Measurements from ENCODE around the gene TYW1. TPM values are rescaled to one million over a fixed set of nuclear protein-coding genes. Genes with fewer than 3 reads are reported as not detected.
"Not testable (repeated sequence)": the region's sequence is repeated elsewhere in the genome, so short reads cannot be mapped to it uniquely, and the experiment has no call there.

Gene TYW1
- total RNA-seq, 1 donor from 2014 or later = 24.9 TPM

DNA sequence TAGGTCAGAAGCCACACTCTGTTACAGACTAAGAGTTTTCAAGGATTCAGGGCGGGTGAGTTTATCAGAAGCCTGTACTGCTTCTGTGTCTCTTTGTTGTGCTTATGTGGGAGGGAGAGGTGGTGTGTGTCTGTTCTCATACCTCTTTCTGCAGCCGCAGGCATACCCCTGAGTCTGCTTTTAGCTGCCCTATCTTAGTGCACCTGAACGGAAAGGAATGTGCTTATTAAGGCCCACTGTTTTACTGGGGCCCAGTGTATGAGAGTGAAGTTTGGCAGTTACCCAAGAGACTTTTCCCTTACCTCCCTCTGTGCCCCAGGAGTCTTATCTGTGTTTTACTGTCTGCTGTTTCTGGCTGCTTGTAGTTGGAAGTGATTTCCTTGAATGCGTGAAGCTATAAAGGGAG, 104.3 kb downstream of the TYW1 start:
- no peaks in the 10 kb centered on the region for H3K27me3 Mint-ChIP-seq
- DNase-seq (ENCODE audit: low spot score, unreplicated experiment) = no peak
- no peaks in the 10 kb centered on the region for H3K9me3 Mint-ChIP-seq (ENCODE audit: low read depth)
- peak overlapping the region; percentile 73 for H3K27ac Mint-ChIP-seq
- H3K36me3 Mint-ChIP-seq (ENCODE audit: insufficient read depth) = peaks cover 15% of the 10 kb centered on the region
- no peaks in the 10 kb centered on the region for H3K4me1 Mint-ChIP-seq (ENCODE audit: low read depth)
- TF ChIP-seq, protein P1, sequence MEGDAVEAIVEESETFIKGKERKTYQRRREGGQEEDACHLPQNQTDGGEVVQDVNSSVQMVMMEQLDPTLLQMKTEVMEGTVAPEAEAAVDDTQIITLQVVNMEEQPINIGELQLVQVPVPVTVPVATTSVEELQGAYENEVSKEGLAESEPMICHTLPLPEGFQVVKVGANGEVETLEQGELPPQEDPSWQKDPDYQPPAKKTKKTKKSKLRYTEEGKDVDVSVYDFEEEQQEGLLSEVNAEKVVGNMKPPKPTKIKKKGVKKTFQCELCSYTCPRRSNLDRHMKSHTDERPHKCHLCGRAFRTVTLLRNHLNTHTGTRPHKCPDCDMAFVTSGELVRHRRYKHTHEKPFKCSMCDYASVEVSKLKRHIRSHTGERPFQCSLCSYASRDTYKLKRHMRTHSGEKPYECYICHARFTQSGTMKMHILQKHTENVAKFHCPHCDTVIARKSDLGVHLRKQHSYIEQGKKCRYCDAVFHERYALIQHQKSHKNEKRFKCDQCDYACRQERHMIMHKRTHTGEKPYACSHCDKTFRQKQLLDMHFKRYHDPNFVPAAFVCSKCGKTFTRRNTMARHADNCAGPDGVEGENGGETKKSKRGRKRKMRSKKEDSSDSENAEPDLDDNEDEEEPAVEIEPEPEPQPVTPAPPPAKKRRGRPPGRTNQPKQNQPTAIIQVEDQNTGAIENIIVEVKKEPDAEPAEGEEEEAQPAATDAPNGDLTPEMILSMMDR (IDR thresholded peaks at IDR 0.05; ENCODE audit: unreplicated experiment) = no peak
- no peak overlapping the region for H3K4me3 Mint-ChIP-seq (ENCODE audit: low read depth)

DNA sequence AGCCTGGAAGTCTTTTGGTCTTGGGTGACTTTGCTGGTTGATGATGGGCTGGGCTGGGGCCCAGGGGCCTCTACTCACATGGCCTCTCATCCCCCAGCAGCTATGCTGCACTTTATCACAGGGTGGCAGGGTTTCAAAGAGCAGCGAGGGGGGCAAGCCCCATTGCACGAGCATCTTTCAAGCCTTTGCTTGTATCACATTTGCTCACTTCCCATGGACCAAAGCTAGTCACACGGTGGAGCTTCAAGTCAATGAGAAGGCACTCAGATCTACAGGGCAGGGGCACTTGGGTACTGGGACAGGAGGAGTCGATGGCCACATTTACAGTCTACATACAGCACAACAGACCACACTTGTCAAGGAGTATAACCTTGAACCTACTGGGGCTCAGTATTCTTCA, 108.3 kb downstream of the TYW1 start:
- H3K27ac Mint-ChIP-seq; H3K9me3 Mint-ChIP-seq (ENCODE audit: low read depth); H3K4me1 Mint-ChIP-seq (ENCODE audit: low read depth); H3K27me3 Mint-ChIP-seq; H3K4me3 Mint-ChIP-seq (ENCODE audit: low read depth); DNase-seq (ENCODE audit: low spot score, unreplicated experiment): not testable (repeated sequence)
- peaks cover 12% of the 10 kb centered on the region for H3K36me3 Mint-ChIP-seq (ENCODE audit: insufficient read depth)

DNA sequence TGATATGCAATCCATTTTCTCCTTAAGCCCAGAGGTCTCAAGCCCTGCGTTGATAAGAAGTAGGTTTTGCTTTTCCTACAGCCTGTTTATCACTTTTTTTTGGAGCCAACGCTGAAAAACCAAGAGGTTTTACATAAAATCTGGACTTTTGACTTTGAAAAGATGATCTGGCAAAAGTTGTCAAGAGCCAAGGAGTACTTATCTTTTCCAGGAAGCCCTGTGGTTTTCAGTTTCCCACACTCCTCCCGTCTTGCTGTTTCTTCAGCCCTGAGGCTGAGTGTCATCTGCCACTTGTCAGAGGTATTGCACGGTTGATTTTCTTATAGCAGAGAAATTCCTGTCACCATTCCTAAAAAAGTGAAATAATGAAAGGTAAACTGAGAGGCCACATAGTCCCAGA, 108.7 kb downstream of the TYW1 start:
- no peaks in the 10 kb centered on the region for H3K27me3 Mint-ChIP-seq
- peaks cover 3% of the 10 kb centered on the region for H3K4me1 Mint-ChIP-seq (ENCODE audit: low read depth)
- no peak overlapping the region for H3K4me3 Mint-ChIP-seq (ENCODE audit: low read depth)
- peaks cover 12% of the 10 kb centered on the region for H3K36me3 Mint-ChIP-seq (ENCODE audit: insufficient read depth)
- no peak for DNase-seq (ENCODE audit: low spot score, unreplicated experiment)
- H3K9me3 Mint-ChIP-seq (ENCODE audit: low read depth) = peaks cover 1% of the 10 kb centered on the region
- TF ChIP-seq, protein P1 (IDR thresholded peaks at IDR 0.05; ENCODE audit: unreplicated experiment) = no peak
- H3K27ac Mint-ChIP-seq = no peak overlapping the region

DNA sequence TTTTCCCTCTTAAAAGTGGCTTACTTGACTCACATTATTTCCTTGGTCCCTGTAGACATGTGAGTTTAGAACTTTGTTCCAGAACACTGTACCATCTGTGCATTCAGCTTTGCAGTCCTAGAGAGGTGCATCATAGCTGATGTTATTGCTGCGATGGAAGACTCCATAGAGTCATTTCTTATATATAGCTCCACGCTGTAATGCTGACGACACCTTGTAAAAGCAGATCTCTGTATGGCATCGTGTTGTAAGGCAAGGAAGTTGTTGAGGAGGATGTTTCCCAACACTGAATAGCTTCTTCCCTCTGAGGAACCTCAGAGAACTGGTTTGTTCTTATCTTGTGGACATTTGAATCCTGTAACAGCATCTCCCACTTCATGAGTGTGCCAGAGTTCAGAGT, 109.6 kb downstream of the TYW1 start:
- not testable (repeated sequence) for H3K36me3 Mint-ChIP-seq (ENCODE audit: insufficient read depth); H3K27ac Mint-ChIP-seq; H3K4me1 Mint-ChIP-seq (ENCODE audit: low read depth); H3K9me3 Mint-ChIP-seq (ENCODE audit: low read depth); DNase-seq (ENCODE audit: low spot score, unreplicated experiment); H3K4me3 Mint-ChIP-seq (ENCODE audit: low read depth); H3K27me3 Mint-ChIP-seq

DNA sequence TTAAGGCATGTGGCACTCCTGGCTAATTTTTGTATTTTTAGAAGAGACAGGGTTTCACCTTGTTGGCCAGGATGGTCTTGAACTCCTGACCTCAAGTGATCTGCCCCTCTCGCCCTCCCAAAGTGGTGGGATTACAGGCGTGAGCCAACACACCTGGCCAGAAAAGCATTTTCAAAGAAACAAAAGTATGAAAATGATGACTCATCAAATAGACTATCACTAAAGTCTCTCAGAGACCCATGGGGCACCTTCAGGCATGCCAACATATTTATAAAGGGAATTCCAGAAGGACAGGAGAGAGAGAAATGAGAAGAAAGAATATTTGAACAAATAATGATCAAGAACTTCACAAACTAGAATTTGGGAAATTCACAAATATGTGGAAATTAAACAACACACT, 114.7 kb downstream of the TYW1 start:
- not testable (repeated sequence) for H3K27me3 Mint-ChIP-seq; H3K4me3 Mint-ChIP-seq (ENCODE audit: low read depth); H3K9me3 Mint-ChIP-seq (ENCODE audit: low read depth); H3K4me1 Mint-ChIP-seq (ENCODE audit: low read depth); DNase-seq (ENCODE audit: low spot score, unreplicated experiment); H3K36me3 Mint-ChIP-seq (ENCODE audit: insufficient read depth); H3K27ac Mint-ChIP-seq

DNA sequence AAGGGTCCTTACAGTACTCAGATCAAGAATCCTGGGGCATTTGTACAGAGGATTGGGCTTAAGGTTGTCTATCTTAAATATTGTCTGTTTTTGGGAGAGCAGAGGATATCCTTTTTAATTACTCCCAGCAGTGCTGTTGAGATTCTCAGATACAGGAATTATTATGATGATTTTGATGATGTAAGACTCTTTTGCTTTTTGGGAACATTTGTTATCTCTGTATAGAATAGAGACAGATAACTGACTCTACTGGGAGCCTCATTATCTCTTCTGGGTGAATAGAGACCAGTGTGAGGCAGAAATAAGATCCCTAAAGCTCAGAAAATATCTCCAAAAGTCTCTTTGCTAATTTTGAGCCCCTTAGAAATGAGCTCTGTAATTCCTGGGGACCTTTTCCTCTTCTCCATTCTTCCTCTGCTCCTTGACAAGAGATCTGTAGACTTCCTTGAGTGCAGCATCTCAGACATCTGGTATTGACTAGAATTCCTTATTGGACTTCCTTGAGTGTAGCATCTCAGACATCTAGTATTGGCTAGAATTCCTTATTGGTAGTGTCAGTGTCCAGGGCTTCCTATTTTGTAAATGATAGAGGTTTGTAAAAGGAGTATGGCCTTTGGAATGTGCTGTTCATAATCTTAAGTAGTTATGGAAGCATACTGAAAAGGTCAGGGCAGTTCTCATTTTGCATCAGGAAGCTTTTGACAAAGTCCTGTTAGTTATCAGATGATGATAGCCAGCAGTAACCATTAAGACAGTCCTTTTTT, 118.0 kb downstream of the TYW1 start:
- not testable (repeated sequence) for H3K27ac Mint-ChIP-seq; H3K36me3 Mint-ChIP-seq (ENCODE audit: insufficient read depth); H3K27me3 Mint-ChIP-seq; DNase-seq (ENCODE audit: low spot score, unreplicated experiment); H3K4me3 Mint-ChIP-seq (ENCODE audit: low read depth); H3K4me1 Mint-ChIP-seq (ENCODE audit: low read depth); H3K9me3 Mint-ChIP-seq (ENCODE audit: low read depth)

DNA sequence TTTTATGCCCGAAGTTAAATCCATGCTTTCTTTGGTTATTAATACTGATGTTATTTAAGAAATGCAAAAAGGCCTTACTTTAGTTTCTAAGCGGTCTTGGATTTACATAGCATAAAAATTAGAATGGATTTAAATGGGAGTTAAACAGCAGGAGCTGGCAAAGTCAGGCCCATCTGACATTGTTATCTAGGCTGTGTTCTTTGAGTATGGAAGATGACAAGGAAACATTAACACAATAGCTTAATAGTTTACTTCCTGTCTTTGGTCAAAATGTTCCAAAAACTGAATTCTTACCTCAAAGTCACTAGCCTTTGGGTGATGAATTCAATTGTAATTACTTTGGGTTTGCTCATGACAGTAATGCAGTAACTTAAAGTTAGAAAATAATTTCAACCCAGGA, 123.9 kb downstream of the TYW1 start:
- not testable (repeated sequence) for H3K27ac Mint-ChIP-seq; H3K4me1 Mint-ChIP-seq (ENCODE audit: low read depth)

DNA sequence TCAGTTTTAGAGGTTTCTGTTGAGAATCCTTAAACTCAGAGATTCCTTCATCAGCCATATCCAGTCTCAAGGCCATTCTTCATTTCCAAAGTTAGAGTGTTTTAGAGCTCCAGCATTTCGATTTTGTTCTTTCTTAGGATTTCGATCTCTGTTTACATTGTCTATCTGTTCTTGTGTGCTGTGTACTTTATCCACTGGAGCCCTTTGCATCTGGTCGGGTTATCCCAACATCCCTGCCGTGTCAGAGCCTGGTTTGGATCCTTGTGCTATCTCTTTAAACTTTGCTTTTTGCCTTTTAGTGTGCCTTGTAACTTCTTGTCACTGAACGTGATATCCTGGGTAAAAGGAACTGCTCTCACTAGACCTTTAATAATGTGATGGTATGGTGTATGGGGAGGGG, 131.6 kb downstream of the TYW1 start:
- H3K36me3 Mint-ChIP-seq (ENCODE audit: insufficient read depth); H3K27me3 Mint-ChIP-seq; H3K4me3 Mint-ChIP-seq (ENCODE audit: low read depth); H3K9me3 Mint-ChIP-seq (ENCODE audit: low read depth); DNase-seq (ENCODE audit: low spot score, unreplicated experiment): not testable (repeated sequence)
- Mint-ChIP-seq H3K27ac (peak overlapping the region; percentile 95), H3K4me1 (ENCODE audit: low read depth) (peaks cover 21% of the 10 kb centered on the region)

More for the DNA sequence above, 123.9 kb downstream of the TYW1 start:
- DNase-seq (ENCODE audit: low spot score, unreplicated experiment); H3K36me3 Mint-ChIP-seq (ENCODE audit: insufficient read depth); H3K27me3 Mint-ChIP-seq; H3K9me3 Mint-ChIP-seq (ENCODE audit: low read depth); H3K4me3 Mint-ChIP-seq (ENCODE audit: low read depth): not testable (repeated sequence)

DNA sequence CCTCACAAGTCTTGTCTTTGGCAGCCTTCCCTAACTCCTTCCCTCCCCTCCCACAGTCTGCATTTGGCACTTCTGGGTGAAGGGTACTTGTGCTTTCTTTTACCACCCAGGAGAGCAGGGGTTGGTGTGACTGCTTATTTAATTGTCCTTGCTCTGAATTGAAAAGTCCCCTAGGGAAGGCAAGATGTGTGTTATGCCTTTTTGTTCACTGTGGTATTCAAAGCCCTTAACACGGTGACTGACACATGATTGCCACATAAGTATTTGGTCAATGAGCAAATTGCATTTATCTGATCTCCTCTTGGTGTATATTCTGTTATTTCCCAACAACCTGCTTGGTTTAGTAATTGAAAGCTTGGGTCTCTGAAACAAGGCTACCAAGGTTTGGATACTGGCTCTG, 134.1 kb downstream of the TYW1 start:
- H3K27ac Mint-ChIP-seq; H3K9me3 Mint-ChIP-seq (ENCODE audit: low read depth): not testable (repeated sequence)

DNA sequence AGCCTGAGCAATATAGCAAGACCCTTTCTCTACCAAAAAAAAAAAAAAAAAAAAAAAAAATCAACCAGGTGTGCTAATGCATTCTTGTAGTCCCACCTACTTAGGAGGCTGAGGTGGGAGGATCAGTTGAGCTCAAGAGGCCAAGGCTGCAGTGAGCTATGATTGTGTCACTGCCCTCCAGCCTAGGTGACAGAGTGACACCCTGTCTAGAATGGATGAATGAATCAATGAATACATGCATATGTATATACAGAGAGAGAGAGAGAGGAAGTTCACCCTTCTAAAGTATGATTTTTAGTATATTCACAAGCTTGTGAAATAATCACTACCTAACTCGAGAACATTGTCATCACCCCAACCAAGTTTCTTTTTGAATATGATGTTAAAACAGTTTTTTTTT, 138.3 kb downstream of the TYW1 start:
- not testable (repeated sequence) for H3K36me3 Mint-ChIP-seq (ENCODE audit: insufficient read depth); H3K27ac Mint-ChIP-seq; H3K4me1 Mint-ChIP-seq (ENCODE audit: low read depth); H3K27me3 Mint-ChIP-seq; H3K9me3 Mint-ChIP-seq (ENCODE audit: low read depth); DNase-seq (ENCODE audit: low spot score, unreplicated experiment); H3K4me3 Mint-ChIP-seq (ENCODE audit: low read depth)

More for the DNA sequence above, 134.1 kb downstream of the TYW1 start:
- not testable (repeated sequence) for DNase-seq (ENCODE audit: low spot score, unreplicated experiment); H3K4me3 Mint-ChIP-seq (ENCODE audit: low read depth); H3K36me3 Mint-ChIP-seq (ENCODE audit: insufficient read depth); H3K27me3 Mint-ChIP-seq
- H3K4me1 Mint-ChIP-seq (ENCODE audit: low read depth) = peaks cover 24% of the 10 kb centered on the region

DNA sequence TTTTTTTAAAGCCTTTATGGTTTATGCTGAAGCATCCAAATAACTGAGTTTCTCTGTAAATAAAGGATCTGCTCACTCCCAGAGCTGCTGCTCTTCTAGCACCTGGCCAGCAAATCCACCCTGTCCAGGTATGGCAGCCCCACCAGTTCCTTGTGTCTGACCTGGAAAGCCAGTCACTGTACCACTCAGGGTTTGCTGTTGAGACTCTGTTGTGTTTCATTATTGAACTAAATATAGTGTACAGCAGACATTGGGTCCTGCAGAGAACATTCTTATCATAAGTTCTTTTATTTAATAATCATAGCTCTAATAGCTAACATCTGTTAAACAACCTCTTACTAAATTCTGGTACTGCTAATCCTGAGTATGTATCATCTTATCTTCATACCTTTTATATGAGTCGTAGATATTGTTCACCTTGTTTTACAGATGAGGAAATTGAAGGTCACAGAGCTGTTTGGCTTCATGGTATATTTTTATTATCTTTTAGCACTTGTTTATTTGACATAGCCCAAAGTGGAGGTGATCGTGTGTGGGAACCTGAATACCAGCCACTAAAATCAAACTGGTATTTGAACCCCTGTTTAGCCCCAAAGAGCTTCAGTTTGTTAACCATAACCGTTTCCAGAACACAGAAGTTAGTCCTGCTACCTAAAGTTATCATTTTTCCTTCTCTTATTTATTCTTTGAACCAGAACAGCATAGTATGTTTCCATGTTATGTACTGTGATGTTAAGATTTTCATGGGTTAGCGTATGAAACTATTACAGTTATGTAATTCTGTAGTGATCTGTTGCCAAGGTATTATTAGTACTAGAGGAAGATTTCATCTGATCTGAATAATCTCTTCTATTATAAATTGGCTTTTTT, 139.2 kb downstream of the TYW1 start:
- H3K9me3 Mint-ChIP-seq (ENCODE audit: low read depth); H3K4me1 Mint-ChIP-seq (ENCODE audit: low read depth); H3K27me3 Mint-ChIP-seq; H3K36me3 Mint-ChIP-seq (ENCODE audit: insufficient read depth); H3K27ac Mint-ChIP-seq; H3K4me3 Mint-ChIP-seq (ENCODE audit: low read depth); DNase-seq (ENCODE audit: low spot score, unreplicated experiment): not testable (repeated sequence)

All from progenitor cell of endocrine pancreas (in vitro differentiated cells).